H1 (cell line): ENCODE measurements around the gene POLR3GL. TPM values are rescaled to one million over a fixed set of nuclear protein-coding genes. Genes with fewer than 3 reads are reported as not detected.

Source experiments
- CTCF ChIA-PET: fragments of 300-600 bp; sonication (Branson Sonifier 250); formaldehyde crosslinking; loops from one replicate; lab custom pipeline; 2021; ENCODE audit not compliant: partially characterized antibody; lab: Charles Lee
- POLR2A ChIA-PET: fragments of 300-600 bp; sonication (Branson Sonifier 250); formaldehyde crosslinking; loops from one replicate; lab custom pipeline; 2021; ENCODE audit warnings: inconsistent platforms; ENCODE audit not compliant: partially characterized antibody; lab: Charles Lee
- DNase-seq, 2 experiments: peaks; one replicate each; pipeline versions ENCODE4 v3.0.0 to v3.0.0-alpha.2; 2010 to 2022; ENCODE audit warnings: low spot score in 2 of 2, low read depth in 1 of 2, mixed read lengths in 1 of 2
- FAIRE-seq: peaks from 2 replicates; lab custom pipeline; 2011; peaks lifted over from hg19 to GRCh38; lab: Jason Lieb, UNC
- H2AFZ ChIP-seq: 2 replicates; pipeline ENCODE4 v1.8.1; 2012; ENCODE audit warnings: low read length, inconsistent platforms
- H2AK5ac ChIP-seq: 2 replicates; pipeline ENCODE4 v1.6.1; 2013; ENCODE audit warnings: low read depth, low read length
- H2BK120ac ChIP-seq: replicated peaks from 2 replicates; pipeline ENCODE3; 2013; ENCODE audit warnings: low read depth, low read length, inconsistent platforms
- H2BK12ac ChIP-seq: 2 replicates; pipeline ENCODE4 v1.6.1; 2013; ENCODE audit warnings: low read depth, low read length
- H2BK15ac ChIP-seq: 2 replicates; pipeline ENCODE4 v1.6.1; 2013; ENCODE audit warnings: low read length
- H2BK20ac ChIP-seq: 2 replicates; pipeline ENCODE4 v1.6.1; 2013; ENCODE audit warnings: low read length
- H2BK5ac ChIP-seq: 2 replicates; pipeline ENCODE4 v1.6.1; 2013; ENCODE audit warnings: low read depth, low read length
- H3K14ac ChIP-seq: 2 replicates; pipeline ENCODE4 v1.6.1; 2013; ENCODE audit warnings: inconsistent platforms; ENCODE audit not compliant: insufficient read length
- H3K18ac ChIP-seq: 2 replicates; pipeline ENCODE4 v1.6.1; 2013; ENCODE audit warnings: low read length; ENCODE audit errors: extremely low read depth
- H3K23ac ChIP-seq: 2 replicates; pipeline ENCODE4 v1.6.1; 2013; ENCODE audit warnings: inconsistent platforms; ENCODE audit not compliant: insufficient read length
- H3K23me2 ChIP-seq: 2 replicates; pipeline ENCODE4 v1.6.1; 2013; ENCODE audit warnings: low read depth, low read length
- H3K27ac ChIP-seq: 2 replicates; pipeline ENCODE4 v1.6.1; 2011; ENCODE audit warnings: low read depth, low read length, inconsistent platforms
- H3K27me3 ChIP-seq, 4 experiments: replicated peaks in 1 of 4; 1 replicate in 1 of 4; 2 replicates in 3 of 4; pipeline versions ENCODE4 v1.6.1 to v1.8.1; 2011 to 2013; ENCODE audit warnings: low read length in 3 of 4, mild to moderate bottlenecking in 3 of 4, inconsistent platforms in 2 of 4, mixed read lengths in 2 of 4, moderate library complexity in 1 of 4; ENCODE audit not compliant: control insufficient read depth in 3 of 4, insufficient read depth in 3 of 4; ENCODE audit errors: extremely low read depth in 1 of 4
- H3K36me3 ChIP-seq, 4 experiments: 2 replicates each; pipeline versions ENCODE4 v1.6.1 to v1.8.1; 2011 to 2013; ENCODE audit warnings: mild to moderate bottlenecking in 4 of 4, low read length in 3 of 4, moderate library complexity in 2 of 4, control low read depth in 1 of 4, inconsistent platforms in 1 of 4; ENCODE audit not compliant: insufficient read depth in 4 of 4, control insufficient read depth in 2 of 4
- H3K4ac ChIP-seq: replicated peaks from 2 replicates; pipeline ENCODE3; 2013; ENCODE audit warnings: low read length, low read depth, mixed read lengths, inconsistent platforms; ENCODE audit not compliant: insufficient read length
- H3K4me1 ChIP-seq, 4 experiments: replicated peaks in 1 of 4; 1 replicate in 1 of 4; 2 replicates in 3 of 4; pipeline versions ENCODE4 v1.6.1 to v1.8.1; 2011 to 2013; ENCODE audit warnings: low read length in 3 of 4, inconsistent platforms in 2 of 4, mixed read lengths in 1 of 4; ENCODE audit not compliant: insufficient read depth in 4 of 4, control insufficient read depth in 3 of 4
- H3K4me2 ChIP-seq, 2 experiments: 2 replicates each; pipeline versions ENCODE4 v1.6.1 to v1.8.1; 2011 to 2013; ENCODE audit warnings: low read depth in 2 of 2, low read length in 2 of 2, control low read depth in 1 of 2, inconsistent platforms in 1 of 2, mild to moderate bottlenecking in 1 of 2; ENCODE audit not compliant: insufficient read depth in 1 of 2
- H3K4me3 ChIP-seq, 4 experiments: fragments of 200-600, 300-600 bp in 1 of 4; sonication (generic), shearing (Covaris generic), sonication (Bioruptor Twin) in 1 of 4; 2 replicates each; pipeline versions ENCODE4 v1.5.1 to v1.8.1; 2011 to 2016; ENCODE audit warnings: low read length in 4 of 4, low read depth in 3 of 4, control low read depth in 2 of 4, inconsistent platforms in 2 of 4, mild to moderate bottlenecking in 2 of 4, mixed read lengths in 1 of 4, moderate library complexity in 1 of 4; ENCODE audit not compliant: insufficient read depth in 2 of 4; ENCODE audit errors: extremely low read depth in 1 of 4
- H3K56ac ChIP-seq: replicated peaks from 2 replicates; pipeline ENCODE3; 2013; ENCODE audit warnings: low read depth, mild to moderate bottlenecking, mixed read lengths, low read length, inconsistent platforms; ENCODE audit not compliant: insufficient read length
- H3K79me1 ChIP-seq: 2 replicates; pipeline ENCODE4 v1.6.1; 2013; ENCODE audit warnings: low read depth, low read length, control low read depth
- H3K79me2 ChIP-seq, 2 experiments: 2 replicates each; pipeline versions ENCODE4 v1.6.1 to v1.8.1; 2012 to 2013; ENCODE audit warnings: low read length in 2 of 2, mild to moderate bottlenecking in 2 of 2, inconsistent platforms in 1 of 2; ENCODE audit not compliant: insufficient read depth in 2 of 2, control insufficient read depth in 1 of 2
- H3K9ac ChIP-seq, 4 experiments: replicated peaks in 1 of 4; 1 replicate in 1 of 4; 2 replicates in 3 of 4; pipeline versions ENCODE4 v1.6.1 to v1.8.1; 2011 to 2013; ENCODE audit warnings: low read depth in 3 of 4, low read length in 3 of 4, control low read depth in 2 of 4, mild to moderate bottlenecking in 2 of 4, moderate library complexity in 2 of 4, inconsistent platforms in 1 of 4; ENCODE audit errors: extremely low read depth in 1 of 4
- H3K9me3 ChIP-seq, 2 experiments: 2 replicates each; pipeline versions ENCODE4 v1.6.1 to v1.8.1; 2012 to 2013; ENCODE audit warnings: mild to moderate bottlenecking in 2 of 2, moderate library complexity in 2 of 2, control low read depth in 1 of 2, inconsistent platforms in 1 of 2, low read depth in 1 of 2, low read length in 1 of 2, mixed read lengths in 1 of 2; ENCODE audit not compliant: insufficient read depth in 2 of 2
- H4K20me1 ChIP-seq, 2 experiments: replicated peaks in 1 of 2; 2 replicates each; pipeline versions ENCODE3 to v1.8.1; 2011 to 2013; ENCODE audit warnings: inconsistent platforms in 2 of 2, low read length in 2 of 2, mild to moderate bottlenecking in 1 of 2; ENCODE audit not compliant: insufficient read depth in 2 of 2, control insufficient read depth in 1 of 2
- H4K5ac ChIP-seq: 2 replicates; pipeline ENCODE4 v1.6.1; 2013; ENCODE audit warnings: low read length, low read depth, mixed read lengths, inconsistent platforms; ENCODE audit not compliant: insufficient read length
- H4K8ac ChIP-seq: 2 replicates; pipeline ENCODE4 v1.8.0; 2013; ENCODE audit warnings: mild to moderate bottlenecking, moderate library complexity, low read length, inconsistent platforms; ENCODE audit not compliant: insufficient read depth; ENCODE audit errors: extremely low read depth
- H4K91ac ChIP-seq: replicated peaks from 2 replicates; pipeline ENCODE3; 2013; ENCODE audit warnings: low read length, mixed read lengths, inconsistent platforms; ENCODE audit not compliant: insufficient read length
- CBX8 ChIP-seq: fragments of 300-800, 300-1000 bp; sonication (generic); IDR thresholded peaks from 2 replicates; pipeline ENCODE4 v1.7.1; 2016; ENCODE audit warnings: low read depth, low read length, borderline replicate concordance
- CHD2 ChIP-seq: IDR thresholded peaks from 2 replicates; pipeline ENCODE4 v1.6.1; 2012; ENCODE audit warnings: low read length, improper control_type of control experiment
- CTBP2 ChIP-seq: IDR thresholded peaks from 2 replicates; pipeline ENCODE4 v1.7.0; 2011; ENCODE audit warnings: borderline replicate concordance, mild to moderate bottlenecking, moderate library complexity, mixed read lengths, low read length; ENCODE audit not compliant: insufficient read depth, insufficient read length
- EP300 ChIP-seq, 2 experiments: IDR thresholded peaks; 1 replicate in 1 of 2; 2 replicates in 1 of 2; pipeline ENCODE4 v1.6.1; 2011 to 2012; ENCODE audit warnings: low read depth in 2 of 2, low read length in 2 of 2, mild to moderate bottlenecking in 2 of 2, borderline replicate concordance in 1 of 2, inconsistent platforms in 1 of 2, moderate library complexity in 1 of 2
- FOSL1 ChIP-seq: IDR thresholded peaks from 2 replicates; pipeline ENCODE4 v1.6.1; 2011; ENCODE audit warnings: mild to moderate bottlenecking, low read depth, low read length, moderate library complexity; ENCODE audit not compliant: insufficient read depth
- HDAC2 ChIP-seq, 2 experiments: fragments of 300-600 bp in 1 of 2; sonication (generic) in 1 of 2; IDR thresholded peaks; 2 replicates each; pipeline ENCODE4 v1.6.1; 2011 to 2012; ENCODE audit warnings: low read depth in 2 of 2, low read length in 2 of 2, mild to moderate bottlenecking in 2 of 2, moderate library complexity in 2 of 2, borderline replicate concordance in 1 of 2, inconsistent platforms in 1 of 2
- HDAC6 ChIP-seq: IDR thresholded peaks from one replicate; pipeline ENCODE4 v1.7.1; 2012; ENCODE audit warnings: low read depth, mild to moderate bottlenecking, inconsistent platforms, low read length, moderate library complexity
- KDM4A ChIP-seq: IDR thresholded peaks from one replicate; pipeline ENCODE4 v1.7.1; 2012; ENCODE audit warnings: low read depth, mild to moderate bottlenecking, moderate library complexity, low read length, inconsistent platforms; ENCODE audit not compliant: severe bottlenecking
- MAFK ChIP-seq: IDR thresholded peaks from 2 replicates; pipeline ENCODE4 v1.6.1; 2012; ENCODE audit warnings: low read depth, mild to moderate bottlenecking, improper control_type of control experiment, low read length
- NRF1 ChIP-seq: IDR thresholded peaks from 2 replicates; pipeline ENCODE4 v1.6.1; 2011; ENCODE audit warnings: mild to moderate bottlenecking, low read depth, low read length, improper control_type of control experiment
- SP2 ChIP-seq: IDR thresholded peaks from 2 replicates; pipeline ENCODE4 v1.6.1; 2012; ENCODE audit warnings: mild to moderate bottlenecking, low read length, inconsistent platforms
- SRF ChIP-seq: IDR thresholded peaks from 2 replicates; pipeline ENCODE4 v1.6.1; 2011; ENCODE audit warnings: mild to moderate bottlenecking, low read depth, low read length, moderate library complexity
- YY1 ChIP-seq: IDR thresholded peaks from 2 replicates; pipeline ENCODE4 v1.6.1; 2011; ENCODE audit warnings: low read depth, mild to moderate bottlenecking, low read length
- WGBS, 2 experiments: shearing (Covaris generic) in 1 of 2; methylation state at CpG; one replicate each; pipeline versions ENCODE4 v1.1.6 to v1.1.7; 2013 to 2015; ENCODE audit warnings: low lambda C conversion rate in 2 of 2, mixed read lengths in 2 of 2, inconsistent platforms in 1 of 2, low coverage in 1 of 2, missing lambda C conversion rate in 1 of 2; ENCODE audit not compliant: insufficient replicate concordance in 2 of 2, insufficient coverage in 1 of 2, insufficient read length in 1 of 2; ENCODE audit errors: extremely low coverage in 1 of 2, missing lambda C conversion rate in 1 of 2; 5-methylcytosine and 5-hydroxymethylcytosine counted together
- polyA plus RNA-seq, 7 experiments: library from polyadenylated mRNA; depleted of rRNA in 3 of 7; stranded (reverse) in 5 of 7; unstranded in 2 of 7; fragments of >200 nt in 5 of 7; fragments of 200-250 nt in 2 of 7; gene quantifications; 1 replicate in 5 of 7; 2 replicates in 1 of 7; 4 replicates in 1 of 7; pipeline versions ENCODE4 v1.2.1 to v1.2.3, GENCODE V29; 2011 to 2013; ENCODE audit warnings: missing spikeins in 2 of 7, mixed read lengths in 2 of 7
- total RNA-seq: library from RNA; stranded (reverse); fragmentation: NEBNext Ultra II Directional; extraction: Animal tissue kit (Norgen Biotek cat#: 25700); gene quantifications from 2 replicates; pipeline ENCODE4 v1.2.1, GENCODE V29; 2021

POLR3GL gene
- total and polyA plus RNA-seq, 2 of the 8 experiments (the other 6 are each of a cell fraction or from before 2014, with no cell fraction given): 3.1 to 3.9 TPM

- H2BK20ac ChIP-seq: no peak overlapping the region
- DNase-seq: no peak
- no peaks in the 10 kb centered on the region for H3K9me3 ChIP-seq
- WGBS, 2 experiments: 75% methylated on average over 5 of the region's 5 CpGs; no CpG with 5 or more reads in 1 of the 2 experiments
- H3K4me3 ChIP-seq: peak overlapping the region in 1 of 4 experiments; percentile 27; a peak in 1 of 8 replicates
- no peaks in the 10 kb centered on the region for H3K79me1 ChIP-seq
- no peak overlapping the region for H3K14ac ChIP-seq
- H4K8ac ChIP-seq: no peak overlapping the region
- no peak overlapping the region for H2BK5ac ChIP-seq
- H3K36me3 ChIP-seq: no peaks in the 10 kb centered on the region
- H2BK15ac ChIP-seq: no peak overlapping the region
- peaks cover 3% of the 10 kb centered on the region; the same call in 1 of the 2 replicates for H3K23me2 ChIP-seq
- peak overlapping the region in 1 of 2 experiments; percentile 41; a peak in 3 of 4 replicates for H3K4me2 ChIP-seq
- no peak overlapping the region for H4K5ac ChIP-seq
- no peak overlapping the region for H3K27ac ChIP-seq
- H4K20me1 ChIP-seq: no peaks in the 10 kb centered on the region
- ChIA-PET CTCF (interaction anchor here (0.6 to 8.7 kb wide), 24 partner anchors 8 to 132 kb away, joined by 3 to 152 read pairs (median 7); partner anchors contain the start of genes ANKRD34A, LIX1L, NUDT17 and PIAS3), POLR2A (interaction anchor here (0.6 to 13.7 kb wide), 12 partner anchors 13 to 75 kb away, joined by 3 to 218 read pairs (median 4); partner anchors contain the start of genes ANKRD34A, POLR3GL, RBM8A and TXNIP)
- 0 out of 2 replicates have a peak overlapping the region, but pooled peaks have one; percentile 8 for H2AFZ ChIP-seq
- H3K18ac ChIP-seq: no peak overlapping the region
- H3K27me3 ChIP-seq: no peaks in the 10 kb centered on the region
- no peaks in the 10 kb centered on the region for H3K79me2 ChIP-seq
- no peak overlapping the region for H2BK12ac ChIP-seq
- no peak overlapping the region for H2BK120ac ChIP-seq
- no peak overlapping the region for H3K9ac ChIP-seq
- H2AK5ac ChIP-seq: no peak overlapping the region
- no peak overlapping the region for H4K91ac ChIP-seq
- no peak overlapping the region for H3K23ac ChIP-seq
- no peak for FAIRE-seq
- H3K4me1 ChIP-seq: peaks cover 4 to 18% (median 13%) of the 10 kb centered on the region in 4 experiments; a peak in 5 of 7 replicates
- H3K56ac ChIP-seq: no peak overlapping the region
- H3K4ac ChIP-seq: no peak overlapping the region
- TF ChIP-seq MAFK: no peak
- no peak for TF ChIP-seq YY1
- no peak for TF ChIP-seq SP2
- TF ChIP-seq EP300 (IDR thresholded peaks at IDR 0.05; ENCODE audit: borderline replicate concordance in 1 of 2, low read depth in 2 of 2, low read length in 2 of 2): no peak
- no peak for TF ChIP-seq CHD2
- no peak for TF ChIP-seq NRF1
- TF ChIP-seq CTBP2: no peak
- no peak for TF ChIP-seq FOSL1
- no peak for TF ChIP-seq HDAC6
- no peak for TF ChIP-seq SRF
- TF ChIP-seq KDM4A: no peak
- TF ChIP-seq CBX8: no peak
- no peak for TF ChIP-seq HDAC2 (IDR thresholded peaks at IDR 0.05; ENCODE audit: borderline replicate concordance in 1 of 2, low read depth in 2 of 2, low read length in 2 of 2)
Measured at GRCh38 chr1:145977016-145977415, 12.5 kb downstream of the POLR3GL start.
